Measurements from ENCODE around the gene RSPRY1. TPM values are rescaled to one million over a fixed set of nuclear protein-coding genes. Genes with fewer than 3 reads are reported as not detected.
A peak's percentile ranks its signal among the peaks of the same experiment; 100 is the strongest.

The RSPRY1 gene
- total and polyA plus RNA-seq, 2 donors from 2014 or later = 14.4 to 32.2 TPM

DNA sequence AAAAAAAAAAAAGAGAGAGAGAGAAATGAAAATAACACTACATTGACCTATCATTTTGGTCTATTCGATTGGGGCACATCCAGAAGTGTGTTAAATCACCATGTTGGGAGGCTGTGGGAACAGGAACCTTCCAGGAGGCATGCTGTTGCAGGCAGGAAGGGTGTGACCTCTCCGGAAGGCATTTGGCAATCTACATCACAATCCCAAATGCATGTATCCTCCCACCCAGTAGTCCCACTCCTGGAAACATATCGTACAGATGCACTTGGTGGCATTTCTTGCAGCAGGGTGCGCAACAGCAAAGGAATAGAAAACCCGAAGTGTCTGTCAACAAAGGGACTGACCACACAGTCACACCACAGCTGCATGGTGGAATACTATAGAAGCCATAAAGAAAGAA, 90.5 kb downstream of the RSPRY1 start:
- Histone ChIP-seq H3K9me3 (ENCODE audit: control insufficient read depth in 2 of 3, insufficient read depth in 1 of 3, low read length in 3 of 3) (no peaks in the 10 kb centered on the region), H3K36me3 (ENCODE audit: control insufficient read depth in 2 of 3, insufficient read depth in 3 of 3, low read length in 3 of 3) (no peaks in the 10 kb centered on the region), H3K4me1 (ENCODE audit: control insufficient read depth in 2 of 3, insufficient read depth in 2 of 3, low read depth in 1 of 3, low read length in 3 of 3) (peaks cover 0 to 6% (median 6%) of the 10 kb centered on the region in 3 donors), H3K9ac (ENCODE audit: low read length in 3 of 3) (peak overlapping the region in 1 of 3 donors; percentile 16), H3K27ac (ENCODE audit: low read depth in 2 of 2, low read length in 2 of 2) (no peak overlapping the region), H3K27me3 (ENCODE audit: control insufficient read depth, insufficient read depth, low read length) (no peaks in the 10 kb centered on the region), H3K4me3 (ENCODE audit: low read length in 3 of 3) (peak overlapping the region in 1 of 3 donors; percentile 24)
- TF ChIP-seq, protein P1, sequence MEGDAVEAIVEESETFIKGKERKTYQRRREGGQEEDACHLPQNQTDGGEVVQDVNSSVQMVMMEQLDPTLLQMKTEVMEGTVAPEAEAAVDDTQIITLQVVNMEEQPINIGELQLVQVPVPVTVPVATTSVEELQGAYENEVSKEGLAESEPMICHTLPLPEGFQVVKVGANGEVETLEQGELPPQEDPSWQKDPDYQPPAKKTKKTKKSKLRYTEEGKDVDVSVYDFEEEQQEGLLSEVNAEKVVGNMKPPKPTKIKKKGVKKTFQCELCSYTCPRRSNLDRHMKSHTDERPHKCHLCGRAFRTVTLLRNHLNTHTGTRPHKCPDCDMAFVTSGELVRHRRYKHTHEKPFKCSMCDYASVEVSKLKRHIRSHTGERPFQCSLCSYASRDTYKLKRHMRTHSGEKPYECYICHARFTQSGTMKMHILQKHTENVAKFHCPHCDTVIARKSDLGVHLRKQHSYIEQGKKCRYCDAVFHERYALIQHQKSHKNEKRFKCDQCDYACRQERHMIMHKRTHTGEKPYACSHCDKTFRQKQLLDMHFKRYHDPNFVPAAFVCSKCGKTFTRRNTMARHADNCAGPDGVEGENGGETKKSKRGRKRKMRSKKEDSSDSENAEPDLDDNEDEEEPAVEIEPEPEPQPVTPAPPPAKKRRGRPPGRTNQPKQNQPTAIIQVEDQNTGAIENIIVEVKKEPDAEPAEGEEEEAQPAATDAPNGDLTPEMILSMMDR (IDR thresholded peaks at IDR 0.05; ENCODE audit: borderline replicate concordance, extremely low read depth, insufficient read depth) = no peak
- DNase-seq = no peak
- intact Hi-C loops (cut with DNase I) = no loop called here
- FAIRE-seq = no peak

DNA sequence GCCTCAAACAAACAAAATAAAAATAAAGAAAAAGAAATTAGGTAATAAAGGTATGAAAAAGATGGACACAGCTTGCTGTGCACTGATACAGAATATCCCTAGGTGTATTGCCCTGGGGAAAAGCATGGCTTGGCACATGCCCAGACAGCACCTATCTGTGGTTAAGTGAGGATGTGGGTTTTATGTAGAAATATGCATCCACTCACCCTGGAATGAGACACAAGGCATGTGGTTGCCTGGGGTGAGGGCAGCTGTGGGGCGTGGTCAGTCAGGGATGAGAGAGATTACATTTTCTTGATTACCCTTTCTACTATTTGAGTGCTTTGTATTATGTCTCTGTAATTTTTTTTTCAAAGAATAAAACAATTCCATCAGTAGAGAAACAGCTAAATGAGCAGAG, 91.5 kb downstream of the RSPRY1 start:
- intact Hi-C loops (cut with DNase I) = no loop called here
- FAIRE-seq = no peak
- H3K27me3 ChIP-seq (ENCODE audit: control insufficient read depth, insufficient read depth, low read length) = no peaks in the 10 kb centered on the region
- no peak overlapping the region for H3K27ac ChIP-seq (ENCODE audit: low read depth in 2 of 2, low read length in 2 of 2)
- TF ChIP-seq, protein P1 (IDR thresholded peaks at IDR 0.05; ENCODE audit: borderline replicate concordance, extremely low read depth, insufficient read depth) = no peak
- H3K4me1 ChIP-seq (ENCODE audit: control insufficient read depth in 2 of 3, insufficient read depth in 2 of 3, low read depth in 1 of 3, low read length in 3 of 3) = peaks cover 0 to 6% (median 6%) of the 10 kb centered on the region in 3 donors
- DNase-seq = peak in 1 of 5 donors; percentile 54
- H3K36me3 ChIP-seq (ENCODE audit: control insufficient read depth in 2 of 3, insufficient read depth in 3 of 3, low read length in 3 of 3) = no peaks in the 10 kb centered on the region
- H3K9me3 ChIP-seq (ENCODE audit: control insufficient read depth in 2 of 3, insufficient read depth in 1 of 3, low read length in 3 of 3) = no peaks in the 10 kb centered on the region
- H3K4me3 ChIP-seq (ENCODE audit: low read length in 3 of 3) = no peak overlapping the region
- H3K9ac ChIP-seq (ENCODE audit: low read length in 3 of 3) = no peak overlapping the region

DNA sequence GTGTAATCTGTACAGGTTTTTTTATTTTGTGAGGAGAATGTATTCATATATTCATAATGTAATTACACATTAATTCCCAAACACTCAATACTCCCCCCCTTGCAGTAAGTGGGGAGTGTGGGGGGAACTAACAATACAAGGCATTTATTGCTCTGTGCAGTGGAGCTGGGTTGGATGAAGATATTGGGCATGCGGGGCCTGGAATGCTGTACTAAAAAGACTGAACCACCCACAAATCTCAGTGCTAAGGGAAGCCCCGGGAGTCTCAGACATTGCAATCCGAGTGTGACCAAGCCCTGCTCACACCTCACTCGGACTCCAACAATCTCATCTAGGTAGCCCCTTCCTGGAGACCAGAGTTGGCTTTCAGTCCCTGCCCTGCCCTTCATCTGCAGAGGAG, 92.4 kb downstream of the RSPRY1 start:
- H3K4me3 ChIP-seq (ENCODE audit: low read length in 3 of 3) = no peak overlapping the region
- no peaks in the 10 kb centered on the region for H3K27me3 ChIP-seq (ENCODE audit: control insufficient read depth, insufficient read depth, low read length)
- H3K9ac ChIP-seq (ENCODE audit: low read length in 3 of 3) = no peak overlapping the region
- no peak overlapping the region for H3K27ac ChIP-seq (ENCODE audit: low read depth in 2 of 2, low read length in 2 of 2)
- TF ChIP-seq, protein P1 (IDR thresholded peaks at IDR 0.05; ENCODE audit: borderline replicate concordance, extremely low read depth, insufficient read depth) = no peak
- intact Hi-C loops (cut with DNase I) = no loop called here
- no peaks in the 10 kb centered on the region for H3K9me3 ChIP-seq (ENCODE audit: control insufficient read depth in 2 of 3, insufficient read depth in 1 of 3, low read length in 3 of 3)
- DNase-seq = no peak
- peaks cover 0 to 6% (median 6%) of the 10 kb centered on the region in 3 donors for H3K4me1 ChIP-seq (ENCODE audit: control insufficient read depth in 2 of 3, insufficient read depth in 2 of 3, low read depth in 1 of 3, low read length in 3 of 3)
- FAIRE-seq = no peak
- no peaks in the 10 kb centered on the region for H3K36me3 ChIP-seq (ENCODE audit: control insufficient read depth in 2 of 3, insufficient read depth in 3 of 3, low read length in 3 of 3)
